Activated T-cell treated with anti-CD3 and anti-CD28 coated beads, Interleukin-2, amount 50 U/mL, for 72 hours (primary cell): ENCODE data around the gene WDR4. TPM values are rescaled to one million over a fixed set of nuclear protein-coding genes. Genes with fewer than 3 reads are reported as not detected.
"Not testable (repeated sequence)": the region's sequence is repeated elsewhere in the genome, so short reads cannot be mapped to it uniquely, and the experiment has no call there.

Source experiments
- ATAC-seq, 2 donors: fragments of 150-1000 bp; cut with Tn5 transposase; replicated peaks in 1 of 2; 2 replicates each; pipeline ENCODE4 v1.10.0; 2021; ENCODE audit warnings: moderate library complexity in 2 of 2, mild to moderate bottlenecking in 1 of 2
- DNase-seq, 2 donors: peaks; one replicate each; pipeline ENCODE4 v3.0.0; 2021 to 2022; ENCODE audit warnings: mixed read lengths in 1 of 2
- H3K27ac Mint-ChIP-seq: one replicate; pipeline ENCODE4 v1.8.0; 2022; ENCODE audit warnings: mild to moderate bottlenecking, moderate library complexity, mixed read lengths
- H3K27me3 Mint-ChIP-seq: one replicate; pipeline ENCODE4 v1.8.0; 2022; ENCODE audit warnings: low read depth, mixed read lengths
- H3K36me3 Mint-ChIP-seq, 2 donors: one replicate each; pipeline ENCODE4 v1.8.0; 2022; ENCODE audit warnings: mixed read lengths in 2 of 2, mild to moderate bottlenecking in 1 of 2; ENCODE audit not compliant: insufficient read depth in 2 of 2
- H3K4me1 Mint-ChIP-seq: one replicate; pipeline ENCODE4 v1.8.0; 2022; ENCODE audit warnings: low read depth, mixed read lengths
- H3K4me3 Mint-ChIP-seq, 2 donors: one replicate each; pipeline ENCODE4 v1.8.0; 2022; ENCODE audit warnings: mild to moderate bottlenecking in 2 of 2, mixed read lengths in 2 of 2, moderate library complexity in 2 of 2
- H3K9me3 Mint-ChIP-seq, 2 donors: one replicate each; pipeline ENCODE4 v1.8.0; 2022; ENCODE audit warnings: mixed read lengths in 2 of 2
- total RNA-seq, 2 donors: library from RNA; stranded (reverse); gene quantifications; one replicate each; pipeline ENCODE4 v1.2.3, GENCODE V29; 2022

Gene WDR4
- total RNA-seq = 10 to 100 TPM; 17.1 to 18.9 TPM

- peaks cover 4 to 19% of the 10 kb centered on the region in 2 donors for H3K36me3 Mint-ChIP-seq
- H3K27me3 Mint-ChIP-seq = no peaks in the 10 kb centered on the region
- H3K4me1 Mint-ChIP-seq = peaks cover 34% of the 10 kb centered on the region
- peak within 1 kb of the TSS; percentile 98 for H3K27ac Mint-ChIP-seq
- H3K9me3 Mint-ChIP-seq = no peaks in the 10 kb centered on the region
- H3K4me3 Mint-ChIP-seq = peak within 1 kb of the TSS; percentile 97 to 98
- DNase-seq = peak; percentile 98 to 99
- ATAC-seq = peak; percentile 95 to 96
These were observed at the start of gene WDR4 for GRCh38 chr21:42878993-42879787. Gene WDR4, minus strand, starts transcription at chr21:42879539. Its CDS starts 44 bp downstream, at chr21:42879495.

GRCh38 chr21:42927474-42928200, 48.3 kb upstream of the WDR4 start:
- ATAC-seq, H3K9me3 Mint-ChIP-seq, DNase-seq, H3K36me3 Mint-ChIP-seq, H3K4me3 Mint-ChIP-seq, H3K27ac Mint-ChIP-seq, H3K27me3 Mint-ChIP-seq: not testable (repeated sequence)
- H3K4me1 Mint-ChIP-seq = peaks cover 19% of the 10 kb centered on the region

- Mint-ChIP-seq H3K9me3 (no peaks in the 10 kb centered on the region), H3K27ac (peak within 1 kb of the TSS; percentile 79)
- no peak for ATAC-seq
These were observed 46.0 kb upstream of the WDR4 start, which contains the start of gene ERVH48-1 for GRCh38 chr21:42925114-42925926. Gene ERVH48-1, minus strand, starts transcription at chr21:42925630. Its CDS starts 6,624 bp downstream, at chr21:42919006.

GRCh38 chr21:42924433-42924751, 45.1 kb upstream of the WDR4 start:
- Mint-ChIP-seq H3K4me3 (peak overlapping the region; percentile 60 to 72), H3K4me1 (peaks cover 19% of the 10 kb centered on the region), H3K36me3 (no peaks in the 10 kb centered on the region), H3K27ac (peak overlapping the region; percentile 79), H3K27me3 (no peaks in the 10 kb centered on the region), H3K9me3 (no peaks in the 10 kb centered on the region)
- no peak for DNase-seq
- ATAC-seq = no peak

More at GRCh38 chr21:42925114-42925926, 46.0 kb upstream of the WDR4 start, which contains the start of gene ERVH48-1:
- H3K27me3 Mint-ChIP-seq = no peaks in the 10 kb centered on the region
- DNase-seq = no peak
- peaks cover 19% of the 10 kb centered on the region for H3K4me1 Mint-ChIP-seq
- H3K36me3 Mint-ChIP-seq = no peaks in the 10 kb centered on the region
- H3K4me3 Mint-ChIP-seq = peak within 1 kb of the TSS; percentile 60 to 72

GRCh38 chr21:42923553-42924432, 44.5 kb upstream of the WDR4 start:
- Mint-ChIP-seq H3K4me1 (peaks cover 19% of the 10 kb centered on the region), H3K4me3 (peak overlapping the region; percentile 60 to 72)
- ATAC-seq = peak; percentile 97 to 99

GRCh38 chr21:42922918-42923317, 43.6 kb upstream of the WDR4 start:
- H3K4me1 Mint-ChIP-seq = peaks cover 19% of the 10 kb centered on the region
- DNase-seq = no peak
- H3K36me3 Mint-ChIP-seq = no peaks in the 10 kb centered on the region
- H3K27ac Mint-ChIP-seq = no peak overlapping the region
- no peak overlapping the region for H3K4me3 Mint-ChIP-seq
- no peak for ATAC-seq
- H3K9me3 Mint-ChIP-seq = no peaks in the 10 kb centered on the region
- H3K27me3 Mint-ChIP-seq = no peaks in the 10 kb centered on the region

More at GRCh38 chr21:42923553-42924432, 44.5 kb upstream of the WDR4 start:
- Mint-ChIP-seq H3K9me3 (no peaks in the 10 kb centered on the region), H3K27ac (peak overlapping the region; percentile 79), H3K27me3 (no peaks in the 10 kb centered on the region), H3K36me3 (no peaks in the 10 kb centered on the region)
- peak; percentile 80 to 81 for DNase-seq

- H3K27me3 Mint-ChIP-seq = no peaks in the 10 kb centered on the region
- DNase-seq = no peak
These were observed 42.6 kb upstream of the WDR4 start for GRCh38 chr21:42921927-42922326.

GRCh38 chr21:42918291-42918690, 39.0 kb upstream of the WDR4 start:
- DNase-seq = no peak
- H3K9me3 Mint-ChIP-seq = no peaks in the 10 kb centered on the region
- no peaks in the 10 kb centered on the region for H3K27me3 Mint-ChIP-seq
- peaks cover 3% of the 10 kb centered on the region for H3K4me1 Mint-ChIP-seq
- no peak for ATAC-seq
- H3K27ac Mint-ChIP-seq = no peak overlapping the region
- H3K4me3 Mint-ChIP-seq = no peak overlapping the region
- H3K36me3 Mint-ChIP-seq = no peaks in the 10 kb centered on the region

More at GRCh38 chr21:42921927-42922326, 42.6 kb upstream of the WDR4 start:
- Mint-ChIP-seq H3K4me1 (peaks cover 19% of the 10 kb centered on the region), H3K9me3 (no peaks in the 10 kb centered on the region), H3K27ac (no peak overlapping the region), H3K4me3 (no peak overlapping the region), H3K36me3 (no peaks in the 10 kb centered on the region)
- no peak for ATAC-seq

GRCh38 chr21:42913476-42913875, 34.1 kb upstream of the WDR4 start:
- H3K9me3 Mint-ChIP-seq = no peaks in the 10 kb centered on the region
- no peak overlapping the region for H3K4me3 Mint-ChIP-seq
- H3K27me3 Mint-ChIP-seq = no peaks in the 10 kb centered on the region
- no peaks in the 10 kb centered on the region for H3K4me1 Mint-ChIP-seq
- ATAC-seq (no peak), DNase-seq (no peak)
- no peak overlapping the region for H3K27ac Mint-ChIP-seq
- peaks cover 2 to 7% of the 10 kb centered on the region in 2 donors for H3K36me3 Mint-ChIP-seq

- H3K4me1 Mint-ChIP-seq, H3K36me3 Mint-ChIP-seq, H3K4me3 Mint-ChIP-seq, H3K27ac Mint-ChIP-seq, DNase-seq, H3K9me3 Mint-ChIP-seq, H3K27me3 Mint-ChIP-seq, ATAC-seq: not testable (repeated sequence)
These were observed 32.6 kb upstream of the WDR4 start for GRCh38 chr21:42911920-42912319.

GRCh38 chr21:42908484-42908883, 29.1 kb upstream of the WDR4 start:
- H3K27me3 Mint-ChIP-seq, H3K9me3 Mint-ChIP-seq, ATAC-seq, H3K4me3 Mint-ChIP-seq, DNase-seq, H3K4me1 Mint-ChIP-seq: not testable (repeated sequence)
- Mint-ChIP-seq H3K36me3 (peaks cover 2 to 21% of the 10 kb centered on the region in 2 donors), H3K27ac (peak overlapping the region; percentile 51)

GRCh38 chr21:42906233-42906632, 26.9 kb upstream of the WDR4 start:
- peaks cover 5% of the 10 kb centered on the region for H3K4me1 Mint-ChIP-seq
- ATAC-seq (no peak), DNase-seq (no peak)
- H3K4me3 Mint-ChIP-seq = no peak overlapping the region
- H3K27me3 Mint-ChIP-seq = no peaks in the 10 kb centered on the region
- H3K9me3 Mint-ChIP-seq = no peaks in the 10 kb centered on the region
- peaks cover 4 to 24% of the 10 kb centered on the region in 2 donors for H3K36me3 Mint-ChIP-seq
- no peak overlapping the region for H3K27ac Mint-ChIP-seq
